Measurements from ENCODE around the gene FSIP2. TPM values are rescaled to one million over a fixed set of nuclear protein-coding genes. Genes with fewer than 3 reads are reported as not detected.
A peak's percentile ranks its signal among the peaks of the same experiment; 100 is the strongest.

FSIP2 gene
- total and polyA plus RNA-seq, 2 donors from 2014 or later = 0.22 to 1.2 TPM

DNA sequence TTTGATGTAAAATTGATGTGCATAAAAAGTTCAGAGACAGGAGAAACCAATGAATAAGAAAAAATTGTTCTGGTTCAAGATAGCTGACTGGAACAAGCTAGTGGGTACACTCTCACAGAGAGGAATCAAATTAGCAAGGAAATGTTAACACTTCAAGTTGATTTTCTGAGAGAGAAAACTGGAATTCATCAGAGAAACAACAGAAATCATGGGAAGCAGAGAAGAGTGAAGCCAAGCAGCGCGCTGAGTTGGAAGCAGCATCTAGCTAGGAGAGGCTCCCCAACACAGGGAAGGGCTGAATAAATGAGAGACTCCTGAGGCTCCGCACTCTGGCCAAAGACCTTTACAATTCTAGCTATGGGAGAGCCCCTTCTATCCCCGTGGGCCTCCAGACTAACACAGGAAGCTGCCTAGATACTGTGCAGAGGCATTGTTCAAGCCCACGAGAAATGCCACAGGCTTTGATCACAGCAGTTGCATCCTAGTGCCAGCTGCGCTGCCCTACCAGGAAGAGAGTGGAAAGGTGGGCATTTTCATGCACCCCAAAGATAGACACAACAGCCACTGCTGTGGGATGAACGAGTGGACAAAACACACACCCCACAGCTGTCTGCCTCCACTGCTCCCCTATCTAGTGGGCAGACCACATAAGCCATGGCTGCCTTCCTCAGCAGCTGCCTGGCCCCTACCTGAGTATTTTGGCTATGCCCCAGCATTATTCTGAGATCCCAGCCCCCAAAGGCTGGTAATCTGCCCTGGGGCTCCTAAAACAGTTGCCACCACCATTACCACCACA lies 136.7 kb downstream of the FSIP2 start:
- no peaks in the 10 kb centered on the region for H3K4me1 ChIP-seq (ENCODE audit: control insufficient read depth in 2 of 3, insufficient read depth in 2 of 3, low read depth in 1 of 3, low read length in 3 of 3)
- intact Hi-C loops (cut with DNase I) = no loop called here
- H3K4me3 ChIP-seq (ENCODE audit: low read length in 3 of 3) = no peak overlapping the region
- no peaks in the 10 kb centered on the region for H3K27me3 ChIP-seq (ENCODE audit: control insufficient read depth, insufficient read depth, low read length)
- TF ChIP-seq, protein P1, sequence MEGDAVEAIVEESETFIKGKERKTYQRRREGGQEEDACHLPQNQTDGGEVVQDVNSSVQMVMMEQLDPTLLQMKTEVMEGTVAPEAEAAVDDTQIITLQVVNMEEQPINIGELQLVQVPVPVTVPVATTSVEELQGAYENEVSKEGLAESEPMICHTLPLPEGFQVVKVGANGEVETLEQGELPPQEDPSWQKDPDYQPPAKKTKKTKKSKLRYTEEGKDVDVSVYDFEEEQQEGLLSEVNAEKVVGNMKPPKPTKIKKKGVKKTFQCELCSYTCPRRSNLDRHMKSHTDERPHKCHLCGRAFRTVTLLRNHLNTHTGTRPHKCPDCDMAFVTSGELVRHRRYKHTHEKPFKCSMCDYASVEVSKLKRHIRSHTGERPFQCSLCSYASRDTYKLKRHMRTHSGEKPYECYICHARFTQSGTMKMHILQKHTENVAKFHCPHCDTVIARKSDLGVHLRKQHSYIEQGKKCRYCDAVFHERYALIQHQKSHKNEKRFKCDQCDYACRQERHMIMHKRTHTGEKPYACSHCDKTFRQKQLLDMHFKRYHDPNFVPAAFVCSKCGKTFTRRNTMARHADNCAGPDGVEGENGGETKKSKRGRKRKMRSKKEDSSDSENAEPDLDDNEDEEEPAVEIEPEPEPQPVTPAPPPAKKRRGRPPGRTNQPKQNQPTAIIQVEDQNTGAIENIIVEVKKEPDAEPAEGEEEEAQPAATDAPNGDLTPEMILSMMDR (IDR thresholded peaks at IDR 0.05; ENCODE audit: borderline replicate concordance, extremely low read depth, insufficient read depth) = no peak
- DNase-seq = peak in 1 of 5 donors; percentile 10
- FAIRE-seq = no peak
- H3K27ac ChIP-seq (ENCODE audit: low read depth in 2 of 2, low read length in 2 of 2) = no peak overlapping the region
- no peak overlapping the region for H3K9ac ChIP-seq (ENCODE audit: low read length in 3 of 3)
- H3K9me3 ChIP-seq (ENCODE audit: control insufficient read depth in 2 of 3, insufficient read depth in 1 of 3, low read length in 3 of 3) = no peaks in the 10 kb centered on the region
- no peaks in the 10 kb centered on the region for H3K36me3 ChIP-seq (ENCODE audit: control insufficient read depth in 2 of 3, insufficient read depth in 3 of 3, low read length in 3 of 3)

- DNase-seq = peak in 1 of 5 donors; percentile 35
- FAIRE-seq = no peak
- Histone ChIP-seq H3K4me3 (ENCODE audit: low read length in 3 of 3) (no peak overlapping the region), H3K36me3 (ENCODE audit: control insufficient read depth in 2 of 3, insufficient read depth in 3 of 3, low read length in 3 of 3) (no peaks in the 10 kb centered on the region), H3K4me1 (ENCODE audit: control insufficient read depth in 2 of 3, insufficient read depth in 2 of 3, low read depth in 1 of 3, low read length in 3 of 3) (no peaks in the 10 kb centered on the region), H3K9me3 (ENCODE audit: control insufficient read depth in 2 of 3, insufficient read depth in 1 of 3, low read length in 3 of 3) (no peaks in the 10 kb centered on the region), H3K27ac (ENCODE audit: low read depth in 2 of 2, low read length in 2 of 2) (no peak overlapping the region), H3K27me3 (ENCODE audit: control insufficient read depth, insufficient read depth, low read length) (no peaks in the 10 kb centered on the region), H3K9ac (ENCODE audit: low read length in 3 of 3) (no peak overlapping the region)
- intact Hi-C loops (cut with DNase I) = no loop called here
- TF ChIP-seq, protein P1 (IDR thresholded peaks at IDR 0.05; ENCODE audit: borderline replicate concordance, extremely low read depth, insufficient read depth) = no peak
Observed at GRCh38 chr2:185876234-185876633, 137.6 kb downstream of the FSIP2 start.

DNA sequence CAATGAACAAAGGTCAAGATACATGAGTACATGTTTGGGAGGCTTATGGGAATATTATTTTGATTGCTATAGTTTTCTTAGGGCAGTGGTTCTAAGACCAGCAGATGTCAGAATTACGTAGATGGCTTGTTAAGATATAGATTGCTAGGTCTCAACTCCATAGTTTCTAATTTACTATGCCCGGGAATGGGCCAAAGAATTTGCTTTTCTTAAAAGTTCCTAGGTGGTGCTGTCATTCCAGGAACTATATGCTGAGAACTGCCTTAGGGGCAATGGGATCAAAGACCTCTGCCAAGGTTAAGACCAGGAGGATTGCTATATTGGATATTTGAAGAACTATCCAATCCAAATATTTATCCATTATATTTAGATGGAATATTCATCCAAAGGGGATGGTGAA lies 141.8 kb downstream of the FSIP2 start:
- H3K27ac ChIP-seq (ENCODE audit: low read depth in 2 of 2, low read length in 2 of 2) = no peak overlapping the region
- no peak for FAIRE-seq
- H3K9ac ChIP-seq (ENCODE audit: low read length in 3 of 3) = no peak overlapping the region
- H3K27me3 ChIP-seq (ENCODE audit: control insufficient read depth, insufficient read depth, low read length) = no peaks in the 10 kb centered on the region
- no peak overlapping the region for H3K4me3 ChIP-seq (ENCODE audit: low read length in 3 of 3)
- TF ChIP-seq, protein P1 (IDR thresholded peaks at IDR 0.05; ENCODE audit: borderline replicate concordance, extremely low read depth, insufficient read depth) = no peak
- intact Hi-C loops (cut with DNase I) = no loop called here
- H3K36me3 ChIP-seq (ENCODE audit: control insufficient read depth in 2 of 3, insufficient read depth in 3 of 3, low read length in 3 of 3) = no peaks in the 10 kb centered on the region
- H3K4me1 ChIP-seq (ENCODE audit: control insufficient read depth in 2 of 3, insufficient read depth in 2 of 3, low read depth in 1 of 3, low read length in 3 of 3) = no peaks in the 10 kb centered on the region
- no peak for DNase-seq
- no peaks in the 10 kb centered on the region for H3K9me3 ChIP-seq (ENCODE audit: control insufficient read depth in 2 of 3, insufficient read depth in 1 of 3, low read length in 3 of 3)

All from kidney (tissue), 14 donors.